ENCODE results near the gene PRR18.

The PRR18 gene

GRCh38 chr6:166334878-166335277, 26.7 kb upstream of the PRR18 start:
- no peak for DNase-seq (ENCODE audit: extremely low read depth in 1 of 2, low read depth in 1 of 2)

- peak in 1 of 2 donors; percentile 14 for DNase-seq (ENCODE audit: extremely low read depth in 1 of 2, low read depth in 1 of 2)
Measured at GRCh38 chr6:166333172-166333995, 25.2 kb upstream of the PRR18 start.

GRCh38 chr6:166331503-166332415, 23.6 kb upstream of the PRR18 start:
- DNase-seq (ENCODE audit: extremely low read depth in 1 of 2, low read depth in 1 of 2): no peak

GRCh38 chr6:166330612-166331011, 22.4 kb upstream of the PRR18 start:
- no peak for DNase-seq (ENCODE audit: extremely low read depth in 1 of 2, low read depth in 1 of 2)

- DNase-seq (ENCODE audit: extremely low read depth in 1 of 2, low read depth in 1 of 2): no peak
Measured at GRCh38 chr6:166325383-166326042, 17.3 kb upstream of the PRR18 start.

GRCh38 chr6:166323395-166323794, 15.2 kb upstream of the PRR18 start:
- DNase-seq (ENCODE audit: extremely low read depth in 1 of 2, low read depth in 1 of 2): no peak

GRCh38 chr6:166318649-166319600, 10.7 kb upstream of the PRR18 start:
- DNase-seq (ENCODE audit: extremely low read depth in 1 of 2, low read depth in 1 of 2): no peak

GRCh38 chr6:166318227-166318626, 10.0 kb upstream of the PRR18 start:
- DNase-seq (ENCODE audit: extremely low read depth in 1 of 2, low read depth in 1 of 2): no peak

GRCh38 chr6:166317261-166318212, 9.3 kb upstream of the PRR18 start:
- DNase-seq (ENCODE audit: extremely low read depth in 1 of 2, low read depth in 1 of 2): no peak

- DNase-seq (ENCODE audit: extremely low read depth in 1 of 2, low read depth in 1 of 2): no peak
Measured at GRCh38 chr6:166315436-166315835, 7.2 kb upstream of the PRR18 start.

- DNase-seq (ENCODE audit: extremely low read depth in 1 of 2, low read depth in 1 of 2): no peak
Measured at GRCh38 chr6:166314454-166314853, 6.3 kb upstream of the PRR18 start.

GRCh38 chr6:166313255-166314070, 5.3 kb upstream of the PRR18 start:
- DNase-seq (ENCODE audit: extremely low read depth in 1 of 2, low read depth in 1 of 2): peak in 1 of 2 donors; percentile 16

GRCh38 chr6:166312832-166313231, 4.6 kb upstream of the PRR18 start:
- no peak for DNase-seq (ENCODE audit: extremely low read depth in 1 of 2, low read depth in 1 of 2)

GRCh38 chr6:166310634-166311033, 2.4 kb upstream of the PRR18 start:
- no peak for DNase-seq (ENCODE audit: extremely low read depth in 1 of 2, low read depth in 1 of 2)

GRCh38 chr6:166309977-166310376, 1.8 kb upstream of the PRR18 start:
- no peak for DNase-seq (ENCODE audit: extremely low read depth in 1 of 2, low read depth in 1 of 2)

GRCh38 chr6:166308769-166309589, 787 bp upstream of the PRR18 start:
- DNase-seq (ENCODE audit: extremely low read depth in 1 of 2, low read depth in 1 of 2): no peak

All from stimulated activated CD8-positive, alpha-beta memory T cell treated with anti-CD3 and anti-CD28 coated beads, Interleukin-7, amount 100 ng/mL, for 48 hours (primary cell).